Skeletal muscle satellite cell (primary cell): Measurements from ENCODE around the gene CACNB2. TPM values are rescaled to one million over a fixed set of nuclear protein-coding genes. Genes with fewer than 3 reads are reported as not detected.
A peak's percentile ranks its signal among the peaks of the same experiment; 100 is the strongest.

Experiments used
- H3K27me3 ChIP-seq: 2 replicates; pipeline ENCODE4 v1.7.0; 2013; ENCODE audit warnings: low read length; ENCODE audit not compliant: control insufficient read depth, insufficient read depth
- H3K36me3 ChIP-seq: 2 replicates; pipeline ENCODE4 v1.7.0; 2013; ENCODE audit warnings: mild to moderate bottlenecking, control low read depth, low read length; ENCODE audit not compliant: insufficient read depth
- H3K4me1 ChIP-seq: 2 replicates; pipeline ENCODE4 v1.7.0; 2013; ENCODE audit warnings: low read length; ENCODE audit not compliant: control insufficient read depth, insufficient read depth
- H3K4me2 ChIP-seq: 2 replicates; pipeline ENCODE4 v1.7.0; 2013; ENCODE audit warnings: mild to moderate bottlenecking, low read length
- H3K4me3 ChIP-seq: 2 replicates; pipeline ENCODE4 v1.7.0; 2013; ENCODE audit warnings: low read length
- H3K9ac ChIP-seq: 2 replicates; pipeline ENCODE4 v1.7.0; 2013; ENCODE audit warnings: mild to moderate bottlenecking, low read depth, low read length, moderate library complexity
- H3K9me3 ChIP-seq: replicated peaks from 2 replicates; pipeline ENCODE4 v1.7.0; 2013; ENCODE audit warnings: mild to moderate bottlenecking, control low read depth, low read length
- total RNA-seq: library from RNA; depleted of rRNA; stranded (reverse); fragments of >200 nt; gene quantifications from 2 replicates; pipeline ENCODE4 v1.2.3, GENCODE V29; 2012; rRNA removed

The CACNB2 gene
- total RNA-seq = 8.3 and 11.4 TPM in 2 replicates

DNA sequence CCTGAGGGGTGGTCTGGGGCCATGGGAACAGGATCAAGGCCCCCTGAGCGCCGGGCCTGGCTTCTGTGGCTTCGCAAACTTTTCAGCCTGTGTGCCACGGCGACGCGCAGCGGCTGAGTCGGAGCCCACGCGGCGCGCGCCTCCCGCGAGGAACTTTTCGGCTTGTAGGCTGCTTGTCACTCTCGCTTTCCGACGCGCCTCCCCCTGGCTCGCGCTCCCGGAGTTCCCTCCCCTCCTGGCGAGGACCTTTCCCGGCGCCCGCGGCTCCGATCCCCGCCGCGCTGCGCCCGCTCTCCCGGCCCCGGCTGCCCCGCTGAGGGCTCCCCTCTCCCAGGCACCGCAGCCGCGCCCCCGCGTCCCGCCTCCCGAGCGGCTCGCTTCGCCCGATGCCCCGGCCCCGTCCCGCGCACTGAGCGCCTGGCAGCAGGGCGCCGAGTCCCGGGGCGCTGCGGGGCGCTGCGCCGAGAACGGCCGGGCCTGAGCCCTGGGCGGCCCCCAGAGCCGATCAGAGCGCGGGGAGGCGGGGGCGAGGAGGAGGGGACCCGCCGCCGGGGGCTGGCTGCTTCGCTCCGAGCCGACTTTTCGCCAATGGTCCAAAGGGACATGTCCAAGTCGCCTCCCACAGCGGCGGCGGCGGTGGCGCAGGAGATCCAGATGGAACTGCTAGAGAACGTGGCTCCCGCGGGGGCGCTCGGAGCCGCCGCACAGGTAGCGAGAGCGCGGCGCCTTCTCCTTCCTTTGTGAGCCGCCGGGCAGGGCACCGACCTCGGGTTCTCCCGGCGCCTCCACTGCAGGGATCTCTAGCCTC, at the start of gene CACNB2:
Gene CACNB2, plus strand, starts transcription at position 276 of the 808 bp plus-strand sequence.
- Histone ChIP-seq H3K9me3 (no peaks in the 10 kb centered on the region), H3K27me3 (peaks cover 55% of the 10 kb centered on the region)

GRCh38 chr10:18094332-18094731, 45.9 kb upstream of the CACNB2 start:
- no peak overlapping the region for H3K4me3 ChIP-seq
- no peaks in the 10 kb centered on the region for H3K4me1 ChIP-seq
- no peaks in the 10 kb centered on the region for H3K36me3 ChIP-seq

More for the DNA sequence above, at the start of gene CACNB2:
- Histone ChIP-seq H3K9ac (peak within 1 kb of the TSS; percentile 44), H3K4me1 (peaks cover 5% of the 10 kb centered on the region), H3K36me3 (no peaks in the 10 kb centered on the region), H3K4me3 (peak within 1 kb of the TSS; percentile 70), H3K4me2 (peak within 1 kb of the TSS; percentile 90)

DNA sequence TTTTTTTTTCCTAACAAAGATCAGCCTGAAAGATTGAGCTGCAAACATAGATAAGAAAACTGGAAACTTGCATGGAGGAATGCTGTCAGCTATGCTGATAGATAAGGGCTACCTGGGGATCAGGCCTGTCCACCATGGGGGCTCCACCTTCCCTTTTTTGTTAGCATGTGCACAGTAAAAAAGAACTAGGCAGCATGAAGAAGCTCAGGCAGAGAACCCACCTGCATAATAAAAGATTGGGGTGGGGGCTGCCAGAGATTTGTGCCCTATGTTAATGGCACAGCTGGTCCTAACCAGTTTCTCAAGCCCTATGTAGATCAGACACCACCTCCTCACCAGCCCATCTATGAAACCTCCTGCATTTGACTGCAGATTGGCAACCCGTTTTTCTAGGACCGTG, 45.4 kb upstream of the CACNB2 start:
- Histone ChIP-seq H3K9ac (no peak overlapping the region), H3K4me1 (no peaks in the 10 kb centered on the region), H3K9me3 (no peaks in the 10 kb centered on the region), H3K36me3 (no peaks in the 10 kb centered on the region), H3K4me2 (no peak overlapping the region), H3K27me3 (peaks cover 4% of the 10 kb centered on the region), H3K4me3 (no peak overlapping the region)

More at GRCh38 chr10:18094332-18094731, 45.9 kb upstream of the CACNB2 start:
- Histone ChIP-seq H3K9ac (no peak overlapping the region), H3K27me3 (peaks cover 4% of the 10 kb centered on the region), H3K9me3 (no peaks in the 10 kb centered on the region), H3K4me2 (no peak overlapping the region)

DNA sequence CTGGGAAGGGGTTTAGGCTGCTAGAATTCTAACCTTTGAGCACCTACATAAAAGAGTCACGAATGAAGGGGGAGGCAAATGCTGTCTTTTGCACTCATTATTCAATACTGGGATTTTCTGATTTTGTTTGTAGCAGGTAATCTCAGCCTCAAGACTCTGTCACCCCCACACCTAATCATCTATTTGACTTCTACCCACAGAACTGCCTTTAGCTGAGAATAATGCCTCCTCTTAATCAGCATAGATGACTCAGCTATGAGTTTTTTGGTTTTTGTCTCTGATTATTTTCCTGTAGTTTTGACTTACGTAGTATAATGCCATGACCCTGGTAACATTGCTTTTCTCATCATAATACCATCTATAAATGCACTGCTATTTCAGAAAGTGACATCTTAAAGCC, 42.7 kb upstream of the CACNB2 start:
- H3K27me3 ChIP-seq = peaks cover 9% of the 10 kb centered on the region
- no peaks in the 10 kb centered on the region for H3K36me3 ChIP-seq
- H3K4me3 ChIP-seq = no peak overlapping the region
- no peak overlapping the region for H3K4me2 ChIP-seq
- H3K9me3 ChIP-seq = no peaks in the 10 kb centered on the region
- H3K4me1 ChIP-seq = no peaks in the 10 kb centered on the region
- no peak overlapping the region for H3K9ac ChIP-seq

DNA sequence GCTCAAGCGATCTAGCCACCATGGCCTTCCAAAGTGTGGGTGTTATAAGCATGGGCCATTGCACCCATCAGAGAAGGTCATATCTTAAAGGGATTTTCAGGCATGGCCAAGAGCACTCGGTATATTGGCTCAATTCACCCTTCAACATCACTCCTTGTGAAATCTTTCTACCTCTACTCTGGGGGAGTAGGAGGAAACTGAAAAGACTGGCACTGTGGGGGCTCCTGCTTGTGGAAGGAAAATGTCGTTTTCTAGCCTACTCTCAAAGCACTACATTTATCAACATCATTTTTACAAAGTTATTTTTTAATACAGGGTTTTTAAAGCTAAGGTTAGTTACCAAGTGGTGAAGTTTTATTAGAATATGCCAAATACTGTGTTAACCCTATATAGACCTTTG, 42.0 kb upstream of the CACNB2 start:
- peaks cover 9% of the 10 kb centered on the region for H3K27me3 ChIP-seq
- H3K9ac ChIP-seq = no peak overlapping the region
- H3K36me3 ChIP-seq = no peaks in the 10 kb centered on the region
- H3K4me2 ChIP-seq = no peak overlapping the region
- no peaks in the 10 kb centered on the region for H3K4me1 ChIP-seq
- no peak overlapping the region for H3K4me3 ChIP-seq
- H3K9me3 ChIP-seq = no peaks in the 10 kb centered on the region

- H3K4me2 ChIP-seq = no peak overlapping the region
- no peaks in the 10 kb centered on the region for H3K4me1 ChIP-seq
- H3K27me3 ChIP-seq = peaks cover 13% of the 10 kb centered on the region
- H3K9me3 ChIP-seq = no peaks in the 10 kb centered on the region
- H3K36me3 ChIP-seq = no peaks in the 10 kb centered on the region
- no peak overlapping the region for H3K9ac ChIP-seq
- no peak overlapping the region for H3K4me3 ChIP-seq
Measured at GRCh38 chr10:18099415-18099814, 40.8 kb upstream of the CACNB2 start.

DNA sequence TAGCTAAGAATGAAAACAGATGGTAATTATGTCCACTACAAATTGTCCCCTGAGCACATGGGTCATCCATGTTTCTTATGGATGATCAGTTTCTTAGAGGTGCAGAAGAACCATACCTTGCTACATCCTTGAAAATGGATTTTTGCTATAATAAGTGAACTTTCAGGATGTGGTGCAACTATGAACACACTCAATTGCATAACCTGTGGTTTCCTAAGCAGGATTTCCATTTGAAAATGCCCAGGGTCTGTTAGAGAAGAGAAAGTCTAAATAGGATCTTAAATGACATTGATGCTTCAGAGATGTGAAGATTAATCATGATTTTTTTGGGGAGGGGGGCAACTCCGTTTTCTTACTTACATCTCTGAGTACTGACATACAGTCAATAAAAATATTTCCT, 39.6 kb upstream of the CACNB2 start:
- Histone ChIP-seq H3K9me3 (no peaks in the 10 kb centered on the region), H3K36me3 (no peaks in the 10 kb centered on the region), H3K4me1 (no peaks in the 10 kb centered on the region), H3K4me2 (no peak overlapping the region), H3K27me3 (peaks cover 13% of the 10 kb centered on the region), H3K9ac (no peak overlapping the region), H3K4me3 (no peak overlapping the region)

DNA sequence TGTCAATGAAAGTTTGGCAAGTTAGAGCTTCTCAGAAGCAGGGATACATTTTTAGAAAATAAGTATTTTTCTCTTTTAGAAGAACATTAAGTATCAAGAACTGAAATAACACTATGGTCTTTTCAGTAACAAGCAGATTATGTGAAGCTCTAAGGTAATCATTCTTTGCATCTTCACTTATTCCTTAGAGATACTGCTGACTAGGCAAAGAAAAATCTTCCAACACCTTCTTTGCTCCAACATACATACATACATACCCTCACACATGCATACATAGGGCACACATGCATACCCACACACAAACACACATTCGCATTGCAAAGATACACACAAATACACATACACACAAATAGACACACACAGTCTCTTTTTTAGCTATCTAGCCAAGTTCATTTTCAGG, 37.8 kb upstream of the CACNB2 start:
- Histone ChIP-seq H3K9me3 (no peaks in the 10 kb centered on the region), H3K27me3 (peaks cover 18% of the 10 kb centered on the region), H3K4me1 (no peaks in the 10 kb centered on the region), H3K4me3 (no peak overlapping the region), H3K9ac (no peak overlapping the region), H3K36me3 (no peaks in the 10 kb centered on the region), H3K4me2 (no peak overlapping the region)

- Histone ChIP-seq H3K27me3 (peaks cover 31% of the 10 kb centered on the region), H3K4me1 (no peaks in the 10 kb centered on the region), H3K9me3 (no peaks in the 10 kb centered on the region), H3K4me2 (no peak overlapping the region), H3K36me3 (no peaks in the 10 kb centered on the region), H3K4me3 (no peak overlapping the region), H3K9ac (no peak overlapping the region)
Measured at GRCh38 chr10:18104223-18104872, 35.9 kb upstream of the CACNB2 start.

GRCh38 chr10:18109341-18109870, 30.8 kb upstream of the CACNB2 start:
- Histone ChIP-seq H3K4me2 (no peak overlapping the region), H3K4me1 (no peaks in the 10 kb centered on the region), H3K36me3 (no peaks in the 10 kb centered on the region), H3K27me3 (peaks cover 35% of the 10 kb centered on the region), H3K9me3 (no peaks in the 10 kb centered on the region), H3K4me3 (no peak overlapping the region), H3K9ac (no peak overlapping the region)

DNA sequence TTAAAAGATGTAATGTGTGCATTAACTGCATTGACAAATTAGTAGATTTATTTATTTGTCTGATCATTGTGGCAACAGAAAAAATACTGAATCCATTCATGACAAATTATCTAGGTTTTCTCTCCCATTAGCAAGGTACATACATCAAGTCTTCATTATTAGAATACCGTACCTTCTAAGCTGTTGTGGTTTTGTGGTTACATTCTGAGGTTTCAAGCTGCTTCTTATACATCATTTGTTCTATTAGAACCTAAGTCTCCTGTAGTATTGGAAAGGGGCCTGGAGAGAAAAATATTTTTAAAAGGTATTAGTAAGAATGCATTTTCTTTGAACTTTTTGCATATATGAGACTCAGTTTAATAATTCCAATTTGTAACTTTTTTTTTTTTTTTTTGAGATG, 26.3 kb upstream of the CACNB2 start:
- no peaks in the 10 kb centered on the region for H3K36me3 ChIP-seq
- no peaks in the 10 kb centered on the region for H3K4me1 ChIP-seq
- H3K9me3 ChIP-seq = no peaks in the 10 kb centered on the region
- H3K4me2 ChIP-seq = no peak overlapping the region
- no peak overlapping the region for H3K4me3 ChIP-seq
- peaks cover 18% of the 10 kb centered on the region for H3K27me3 ChIP-seq
- no peak overlapping the region for H3K9ac ChIP-seq
